GM12878 (cell line): Measurements from ENCODE around the gene RBMS3. TPM values are rescaled to one million over a fixed set of nuclear protein-coding genes. Genes with fewer than 3 reads are reported as not detected.

Source experiments
- ATAC-seq: fragments of 200-7000 bp; cut with Tn5 transposase; 3 replicates; pipeline ENCODE4 v1.9.1; 2020; ENCODE audit warnings: mild to moderate bottlenecking, moderate library complexity
- BruUV-seq: library from RNA; stranded (reverse); fragments of 400-500 nt; replicated peaks from 2 replicates; lab custom pipeline; 2021; lab: Mats Ljungman, UMichigan
- CTCF ChIA-PET: fragments of 300-600 bp; sonication (Branson Sonifier 250); formaldehyde crosslinking; extraction: SDS; loops from one replicate; lab custom pipeline; 2021; ENCODE audit warnings: inconsistent platforms; lab: Yijun Ruan, JAX
- POLR2A ChIA-PET: fragments of 350-600 bp; formaldehyde crosslinking; extraction: SDS; loops from one replicate; lab custom pipeline; 2021; ENCODE audit warnings: inconsistent platforms; lab: Charles Lee
- RAD21 ChIA-PET: fragments of 300-600 bp; sonication (Branson Sonifier 250); formaldehyde crosslinking; loops from one replicate; lab custom pipeline; 2023; ENCODE audit warnings: antibody characterized with exemption; ENCODE audit not compliant: unreplicated experiment; lab: Charles Lee
- SMC1A ChIA-PET: fragments of 300-600 bp; sonication (Branson Sonifier 250); formaldehyde crosslinking; loops from one replicate; lab custom pipeline; 2023; ENCODE audit not compliant: unreplicated experiment, uncharacterized antibody; lab: Charles Lee
- DNase-seq: peaks from one replicate; pipeline ENCODE4 v3.0.0-alpha.2; 2011; ENCODE audit warnings: low read depth, low spot score
- FAIRE-seq: peaks from 3 replicates; lab custom pipeline; 2011; peaks lifted over from hg19 to GRCh38; lab: Jason Lieb, UNC
- H2AFZ ChIP-seq: 2 replicates; pipeline ENCODE4 v1.6.0; 2011; ENCODE audit warnings: low read depth, low read length, control low read depth; ENCODE audit not compliant: control insufficient read depth
- H3K27ac ChIP-seq: 2 replicates; pipeline ENCODE4 v1.5.1; 2011; ENCODE audit warnings: control low read depth; ENCODE audit not compliant: control insufficient read depth, insufficient read depth
- H3K27me3 ChIP-seq, 2 experiments: replicated peaks in 1 of 2; 2 replicates each; pipeline versions ENCODE4 v1.6.0 to v1.6.1; 2011; ENCODE audit warnings: low read length in 1 of 2; ENCODE audit not compliant: control insufficient read depth in 2 of 2, insufficient read depth in 2 of 2
- H3K36me3 ChIP-seq, 2 experiments: 2 replicates each; pipeline ENCODE4 v1.5.1; 2011; ENCODE audit warnings: low read length in 1 of 2; ENCODE audit not compliant: control insufficient read depth in 2 of 2, insufficient read depth in 2 of 2
- H3K4me1 ChIP-seq: 2 replicates; pipeline ENCODE4 v1.6.1; 2011; ENCODE audit warnings: mild to moderate bottlenecking, low read length, moderate library complexity, mixed read lengths; ENCODE audit not compliant: control insufficient read depth, insufficient read depth
- H3K4me2 ChIP-seq: 2 replicates; pipeline ENCODE4 v1.6.0; 2011; ENCODE audit warnings: control low read depth; ENCODE audit not compliant: control insufficient read depth, insufficient read depth
- H3K4me3 ChIP-seq: fragments of 200-600 bp; sonication (generic); 2 replicates; pipeline ENCODE4 v1.5.1; 2016
- H3K79me2 ChIP-seq: 2 replicates; pipeline ENCODE4 v1.6.0; 2011; ENCODE audit warnings: low read length; ENCODE audit not compliant: control insufficient read depth, insufficient read depth
- H3K9ac ChIP-seq: 2 replicates; pipeline ENCODE4 v1.8.0; 2011; ENCODE audit warnings: low read length, control low read depth, mixed read lengths; ENCODE audit not compliant: control insufficient read depth, insufficient read depth
- H3K9me3 ChIP-seq: replicated peaks from 3 replicates; pipeline ENCODE4 v1.5.1; 2011; ENCODE audit warnings: mild to moderate bottlenecking, low read length; ENCODE audit not compliant: control insufficient read depth, insufficient read depth
- H4K20me1 ChIP-seq: 2 replicates; pipeline ENCODE4 v1.6.0; 2011; ENCODE audit not compliant: control insufficient read depth, insufficient read depth
- BHLHE40 ChIP-seq, 2 experiments: fragments of 450-650 bp in 1 of 2; IDR thresholded peaks; 2 replicates each; pipeline ENCODE4 v1.6.1; 2011 to 2017; ENCODE audit warnings: low read depth in 2 of 2, borderline replicate concordance in 1 of 2, improper control_type of control experiment in 1 of 2, low read length in 1 of 2, mild to moderate bottlenecking in 1 of 2
- CBX3 ChIP-seq: fragments of 200-600 bp; sonication (generic); IDR thresholded peaks from 2 replicates; pipeline ENCODE4 v1.6.1; 2016; ENCODE audit warnings: low read depth, borderline replicate concordance
- CEBPZ ChIP-seq: fragments of 150-350 bp; IDR thresholded peaks from 2 replicates; pipeline ENCODE4 v1.6.1; 2016; ENCODE audit warnings: low read depth, low read length
- CREM ChIP-seq: IDR thresholded peaks from 2 replicates; pipeline ENCODE4 v1.6.1; 2014; ENCODE audit warnings: antibody characterized with exemption, low read depth
- EZH2 ChIP-seq: IDR thresholded peaks from 2 replicates; pipeline ENCODE4 v1.6.1; 2012; ENCODE audit warnings: low read depth, mild to moderate bottlenecking, control low read depth, inconsistent platforms, low read length, borderline replicate concordance; ENCODE audit not compliant: control insufficient read depth
- HDAC6 ChIP-seq: fragments of 200-600 bp; sonication (generic); IDR thresholded peaks from one replicate; pipeline ENCODE4 v1.8.0; 2017; ENCODE audit warnings: antibody characterized with exemption; ENCODE audit not compliant: unreplicated experiment
- JUND ChIP-seq: IDR thresholded peaks from 2 replicates; pipeline ENCODE4 v1.6.1; 2012; ENCODE audit warnings: low read depth, mild to moderate bottlenecking, low read length, improper control_type of control experiment, moderate library complexity
- RAD51 ChIP-seq: fragments of 450-650 bp; IDR thresholded peaks from 2 replicates; pipeline ENCODE4 v1.6.1; 2016; ENCODE audit warnings: moderate library complexity, mild to moderate bottlenecking, inconsistent platforms
- REST ChIP-seq: IDR thresholded peaks from 2 replicates; pipeline ENCODE4 v1.6.1; 2012; ENCODE audit warnings: mild to moderate bottlenecking, low read depth, low read length
- RUNX3 ChIP-seq: IDR thresholded peaks from 2 replicates; pipeline ENCODE4 v1.6.1; 2012; ENCODE audit warnings: low read length, inconsistent platforms
- TAF1 ChIP-seq: IDR thresholded peaks from 2 replicates; pipeline ENCODE4 v1.6.1; 2011; ENCODE audit warnings: mild to moderate bottlenecking, low read depth, low read length, borderline replicate concordance
- ZNF207 ChIP-seq: fragments of 450-650 bp; IDR thresholded peaks from 2 replicates; pipeline ENCODE4 v1.6.1; 2014; ENCODE audit warnings: antibody characterized with exemption, mild to moderate bottlenecking, borderline replicate concordance
- ZNF274 ChIP-seq: IDR thresholded peaks from one replicate; pipeline ENCODE4 v1.8.0; 2011; ENCODE audit not compliant: insufficient read length, insufficient read depth
- WGBS: methylation state at CpG from one replicate; pipeline ENCODE4 v1.1.6; 2016; ENCODE audit warnings: low lambda C conversion rate; ENCODE audit not compliant: insufficient replicate concordance, insufficient coverage; ENCODE audit errors: missing lambda C conversion rate; 5-methylcytosine and 5-hydroxymethylcytosine counted together
- in situ Hi-C: fragments of 300-500 bp; cut with MboI; formaldehyde crosslinking; loops from 9 replicates; pipeline ENCODE4 v1.14.3; 2018; ENCODE audit warnings: mixed read lengths
- intact Hi-C: fragments of 100-400 bp; cut with micrococcal nuclease; formaldehyde crosslinking; loops from one replicate; pipeline ENCODE4 v1.14.2; 2022; ENCODE audit not compliant: unreplicated experiment
- polyA plus RNA-seq, 11 experiments: library from polyadenylated mRNA; depleted of rRNA in 4 of 11; unstranded in 6 of 11; stranded (reverse) in 5 of 11; fragments of >200 nt; fragmentation: Nextera tagmentation in 4 of 11; fragmentation: Illumina TruSeq in 1 of 11; extraction: Ambion mirVana in 4 of 11; extraction: Trizol in 1 of 11; gene quantifications; 1 replicate in 1 of 11; 2 replicates in 10 of 11; pipeline versions ENCODE4 v1.2.1 to v1.2.3, GENCODE V29; 2011 to 2016; ENCODE audit warnings: inconsistent platforms in 2 of 11, missing spikeins in 2 of 11, low read depth in 1 of 11
- total RNA-seq, 4 experiments: library from RNA; depleted of rRNA in 3 of 4; stranded (reverse); fragments of >200 nt in 3 of 4; fragmentation: Illumina TruSeq in 1 of 4; extraction: Trizol in 1 of 4; gene quantifications; 2 replicates each; pipeline versions ENCODE4 v1.2.1 to v1.2.3, GENCODE V29; 2013 to 2021

The RBMS3 gene
- total and polyA plus RNA-seq, 10 of the 15 experiments (the other 5 are each of a cell fraction or from before 2014, with no cell fraction given) = 0.79 to 4.7 (median 3.1) TPM

GRCh38 chr3:29653680-29654079 is 372.8 kb downstream of the RBMS3 start:
- SMC1A ChIA-PET = interaction anchor here (0.6 to 1.2 kb wide), 2 partner anchors 9 to 194 kb away, joined by 3 read pairs; no protein-coding TSS in a partner anchor
- H2AFZ ChIP-seq = no peak overlapping the region
- H3K79me2 ChIP-seq = no peaks in the 10 kb centered on the region
- no peak overlapping the region for H3K9ac ChIP-seq
- in situ Hi-C loops = no loop called here
- WGBS = 48% methylated on average over 4 of the region's 4 CpGs
- H3K4me3 ChIP-seq = no peak overlapping the region
- H3K27me3 ChIP-seq = no peaks in the 10 kb centered on the region
- ATAC-seq (no peak), FAIRE-seq (no peak), DNase-seq (no peak)
- no peaks in the 10 kb centered on the region for H4K20me1 ChIP-seq
- intact Hi-C loops = no loop called here
- H3K9me3 ChIP-seq = no peaks in the 10 kb centered on the region; the same call in 1 of the 3 replicates
- no peaks in the 10 kb centered on the region for H3K36me3 ChIP-seq
- no TSS peak for BruUV-seq
- POLR2A ChIA-PET = no interaction called here
- no peak overlapping the region for H3K4me2 ChIP-seq
- RAD21 ChIA-PET = no interaction called here
- no peak overlapping the region for H3K27ac ChIP-seq
- CTCF ChIA-PET = no interaction called here
- peaks cover 5% of the 10 kb centered on the region; the same call in 1 of the 2 replicates for H3K4me1 ChIP-seq
- no peak for TF ChIP-seq REST
- no peak for TF ChIP-seq RAD51
- TF ChIP-seq TAF1 = no peak
- TF ChIP-seq HDAC6 = no peak
- TF ChIP-seq BHLHE40 (IDR thresholded peaks at IDR 0.05; ENCODE audit: borderline replicate concordance in 1 of 2, low read depth in 2 of 2, low read length in 1 of 2) = no peak
- no peak for TF ChIP-seq EZH2
- TF ChIP-seq RUNX3 = no peak
- TF ChIP-seq CREM = no peak
- TF ChIP-seq ZNF274 = no peak
- no peak for TF ChIP-seq JUND
- no peak for TF ChIP-seq ZNF207
- no peak for TF ChIP-seq CBX3
- no peak for TF ChIP-seq CEBPZ
